Ovary (tissue), 9 donors: ENCODE data around the gene TXNDC17. TPM values are rescaled to one million over a fixed set of nuclear protein-coding genes. Genes with fewer than 3 reads are reported as not detected.

Experiments used
- DNase-seq, 5 donors: peaks; one replicate each; pipeline ENCODE4 v3.0.0-alpha.2; 2019 to 2020
- H3K27ac ChIP-seq, 2 donors: fragments of 200-600 bp; one replicate each; pipeline versions ENCODE4 v1.5.1 to v1.8.0; 2019 to 2022
- H3K27me3 ChIP-seq: fragments of 200-600 bp; one replicate; pipeline ENCODE4 v1.8.0; 2022
- H3K36me3 ChIP-seq: fragments of 200-600 bp; sonication (generic); one replicate; pipeline ENCODE4 v1.5.1; 2019
- H3K4me1 ChIP-seq: one replicate; pipeline ENCODE4 v1.8.1; 2013; ENCODE audit warnings: mild to moderate bottlenecking, moderate library complexity; ENCODE audit not compliant: insufficient read depth
- H3K4me3 ChIP-seq: fragments of 200-600 bp; sonication (generic); one replicate; pipeline ENCODE4 v1.5.1; 2017
- H3K9me3 ChIP-seq, 2 donors: fragments of 200-600 bp in 1 of 2; sonication (generic) in 1 of 2; one replicate each; pipeline versions ENCODE4 v1.5.1 to v1.8.1; 2013 to 2019; ENCODE audit warnings: mild to moderate bottlenecking in 1 of 2, moderate library complexity in 1 of 2
- EP300 ChIP-seq: sonication (generic); formaldehyde crosslinking; IDR thresholded peaks from one replicate; pipeline ENCODE4 v1.6.1; 2017; ENCODE audit warnings: antibody characterized with exemption
- POLR2A ChIP-seq: fragments of 450-650 bp; IDR thresholded peaks from one replicate; pipeline ENCODE4 v1.6.1; 2017; ENCODE audit warnings: antibody characterized with exemption, mild to moderate bottlenecking, moderate library complexity
- WGBS, 3 donors: extraction: QIAGEN DNeasy Blood & Tissue Kit in 1 of 3; methylation state at CpG; one replicate each; pipeline versions ENCODE4 v1.1.5 to v1.1.7; 2013 to 2017; 5-methylcytosine and 5-hydroxymethylcytosine counted together
- intact Hi-C, 4 donors: fragments of 100-400 bp; cut with DNase I; formaldehyde crosslinking; loops; one replicate each; pipeline versions ENCODE4 v1.11.0 to v1.15.1; 2022 to 2023
- polyA plus RNA-seq, 2 donors: library from polyadenylated mRNA; stranded (reverse); fragments of 200-250 nt in 1 of 2; fragments of 350-450 nt in 1 of 2; fragmentation: Illumina TruSeq in 1 of 2; extraction: RNeasy Lipid Tissue Mini Kit (QIAGEN cat#74804) in 1 of 2; gene quantifications; one replicate each; pipeline ENCODE4 v1.2.3, GENCODE V29; 2013 to 2014
- total RNA-seq, 7 donors: library from RNA; depleted of rRNA in 2 of 7; stranded (reverse); fragments of >200 nt in 2 of 7; fragmentation: NEBNext Ultra II Directional in 3 of 7; extraction: Animal tissue kit (Norgen Biotek cat#: 25700) in 3 of 7; gene quantifications; one replicate each; pipeline versions ENCODE4 v1.1.0 to v1.2.4, GENCODE V29; 2016 to 2023
- TF ChIP-seq, protein P1 (sequence below), 3 donors: fragments of 450-650 bp in 2 of 3; fragments of 200-600 bp in 1 of 3; IDR thresholded peaks; one replicate each; pipeline versions ENCODE4 v1.5.1 to v1.8.0; 2016 to 2022; ENCODE audit warnings: antibody characterized with exemption in 3 of 3, mild to moderate bottlenecking in 1 of 3
- donor health status: DM: no; HTN: no; CAD: no; lungs with moderate emphysema.
- donor health status: DM: no; HTN: no; CAD: no.
- donor health status: Bipolar disorder and iron deficiency.
- donor health status: DM: yes; HTN: yes; CAD: no.
- donor health status: DM: no; HTN: no; CAD: no.
- donor health status: DM: yes; HTN: yes; CAD: no.

The TXNDC17 gene
- total and polyA plus RNA-seq, 9 donors = 19.0 to 104 (median 41.3) TPM

DNA sequence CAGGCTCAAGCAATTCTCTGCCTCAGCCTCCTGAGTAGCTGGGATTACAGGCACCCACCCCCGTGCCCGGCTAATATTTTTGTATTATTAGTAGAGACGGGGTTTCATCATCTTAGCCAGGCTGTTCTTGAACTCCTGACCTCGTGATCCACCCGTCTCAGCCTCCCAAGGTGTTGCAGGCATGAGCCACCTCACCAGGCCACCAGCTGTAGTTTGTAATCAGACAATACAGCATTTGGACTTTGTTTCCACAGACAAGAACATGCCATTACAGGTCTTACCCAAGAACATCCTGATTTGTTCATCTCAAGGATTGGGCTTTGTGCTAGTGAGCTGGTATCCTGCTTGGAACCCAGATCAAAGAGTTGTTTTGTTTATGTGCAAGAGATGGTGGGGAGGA lies 40.8 kb downstream of the TXNDC17 start:
- Histone ChIP-seq H3K27ac (no peak overlapping the region), H3K27me3 (no peaks in the 10 kb centered on the region), H3K9me3 (no peaks in the 10 kb centered on the region), H3K4me3 (no peak overlapping the region), H3K36me3 (no peaks in the 10 kb centered on the region), H3K4me1 (no peaks in the 10 kb centered on the region)
- intact Hi-C loops = no loop called here
- no peak for TF ChIP-seq EP300
- TF ChIP-seq POLR2A = no peak
- TF ChIP-seq, protein P1, sequence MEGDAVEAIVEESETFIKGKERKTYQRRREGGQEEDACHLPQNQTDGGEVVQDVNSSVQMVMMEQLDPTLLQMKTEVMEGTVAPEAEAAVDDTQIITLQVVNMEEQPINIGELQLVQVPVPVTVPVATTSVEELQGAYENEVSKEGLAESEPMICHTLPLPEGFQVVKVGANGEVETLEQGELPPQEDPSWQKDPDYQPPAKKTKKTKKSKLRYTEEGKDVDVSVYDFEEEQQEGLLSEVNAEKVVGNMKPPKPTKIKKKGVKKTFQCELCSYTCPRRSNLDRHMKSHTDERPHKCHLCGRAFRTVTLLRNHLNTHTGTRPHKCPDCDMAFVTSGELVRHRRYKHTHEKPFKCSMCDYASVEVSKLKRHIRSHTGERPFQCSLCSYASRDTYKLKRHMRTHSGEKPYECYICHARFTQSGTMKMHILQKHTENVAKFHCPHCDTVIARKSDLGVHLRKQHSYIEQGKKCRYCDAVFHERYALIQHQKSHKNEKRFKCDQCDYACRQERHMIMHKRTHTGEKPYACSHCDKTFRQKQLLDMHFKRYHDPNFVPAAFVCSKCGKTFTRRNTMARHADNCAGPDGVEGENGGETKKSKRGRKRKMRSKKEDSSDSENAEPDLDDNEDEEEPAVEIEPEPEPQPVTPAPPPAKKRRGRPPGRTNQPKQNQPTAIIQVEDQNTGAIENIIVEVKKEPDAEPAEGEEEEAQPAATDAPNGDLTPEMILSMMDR (IDR thresholded peaks at IDR 0.05) = no peak
- no peak for DNase-seq
- WGBS, 3 donors = 52 to 69% (median 57%) methylated on average over 5 of the region's 5 CpGs

DNA sequence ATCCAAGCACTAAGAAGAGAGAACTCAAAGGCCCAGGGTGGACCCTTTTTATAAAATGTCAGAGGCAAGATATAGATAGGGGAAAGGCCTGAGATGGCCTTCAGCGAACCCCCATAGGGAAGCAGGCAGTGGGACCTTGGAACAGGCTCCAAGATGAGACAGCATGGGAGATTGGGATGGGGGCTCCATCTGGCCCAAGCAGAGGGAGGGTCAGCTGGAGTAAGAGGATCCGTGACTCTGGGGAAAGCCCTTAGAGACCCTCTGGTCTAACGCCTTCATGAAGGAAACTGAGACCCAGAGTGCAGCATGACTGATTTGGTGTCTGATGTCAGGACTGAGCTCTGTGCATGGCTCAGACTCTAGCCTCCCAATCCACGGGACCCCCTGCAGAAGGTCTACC lies 41.5 kb downstream of the TXNDC17 start:
- H3K27ac ChIP-seq = no peak overlapping the region
- H3K27me3 ChIP-seq = no peaks in the 10 kb centered on the region
- TF ChIP-seq POLR2A (no peak), EP300 (no peak)
- TF ChIP-seq, protein P1 (IDR thresholded peaks at IDR 0.05) = no peak
- H3K36me3 ChIP-seq = no peaks in the 10 kb centered on the region
- no peaks in the 10 kb centered on the region for H3K4me1 ChIP-seq
- WGBS, 3 donors = 85 to 93% (median 91%) methylated on average over 4 of the region's 4 CpGs
- no peaks in the 10 kb centered on the region for H3K9me3 ChIP-seq
- intact Hi-C loops = no loop called here
- H3K4me3 ChIP-seq = no peak overlapping the region
- DNase-seq = no peak

DNA sequence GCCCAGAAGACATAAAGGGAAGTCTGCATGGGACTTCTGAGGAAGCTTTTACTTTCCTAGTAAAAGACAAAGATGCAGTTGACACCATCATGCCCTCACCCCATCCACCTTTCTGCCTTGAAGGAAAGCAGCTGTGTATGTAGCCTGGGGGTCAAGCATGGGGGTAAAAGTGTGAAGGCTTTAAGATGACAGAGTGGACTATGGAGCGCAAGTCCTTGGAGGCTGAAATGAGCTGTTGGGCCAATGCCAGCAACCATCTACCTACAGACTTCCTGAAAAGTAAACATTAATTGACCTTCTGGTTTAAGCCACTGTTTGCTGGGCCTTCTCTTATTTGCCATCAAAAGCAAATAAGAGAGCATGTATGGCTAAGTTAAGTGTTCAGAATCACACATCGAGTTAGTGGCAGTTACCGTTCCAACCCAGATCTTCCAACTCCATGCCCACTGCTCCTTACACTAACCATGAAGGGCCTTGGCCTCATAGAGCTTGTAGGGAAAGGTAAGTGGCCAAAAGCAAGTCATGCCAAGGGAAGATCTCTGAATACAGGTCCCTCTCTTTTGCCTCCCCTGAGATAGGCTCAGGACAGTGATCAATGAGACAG lies 42.3 kb downstream of the TXNDC17 start:
- no peaks in the 10 kb centered on the region for H3K9me3 ChIP-seq
- H3K36me3 ChIP-seq = no peaks in the 10 kb centered on the region
- H3K27me3 ChIP-seq = no peaks in the 10 kb centered on the region
- H3K4me3 ChIP-seq = no peak overlapping the region
- intact Hi-C loops = no loop called here
- 90 to 95% (median 93%) methylated on average over 3 of the region's 3 CpGs for WGBS, 3 donors
- TF ChIP-seq EP300 (no peak), POLR2A (no peak)
- TF ChIP-seq, protein P1 (IDR thresholded peaks at IDR 0.05) = no peak
- no peak overlapping the region for H3K27ac ChIP-seq
- no peaks in the 10 kb centered on the region for H3K4me1 ChIP-seq
- DNase-seq = no peak

DNA sequence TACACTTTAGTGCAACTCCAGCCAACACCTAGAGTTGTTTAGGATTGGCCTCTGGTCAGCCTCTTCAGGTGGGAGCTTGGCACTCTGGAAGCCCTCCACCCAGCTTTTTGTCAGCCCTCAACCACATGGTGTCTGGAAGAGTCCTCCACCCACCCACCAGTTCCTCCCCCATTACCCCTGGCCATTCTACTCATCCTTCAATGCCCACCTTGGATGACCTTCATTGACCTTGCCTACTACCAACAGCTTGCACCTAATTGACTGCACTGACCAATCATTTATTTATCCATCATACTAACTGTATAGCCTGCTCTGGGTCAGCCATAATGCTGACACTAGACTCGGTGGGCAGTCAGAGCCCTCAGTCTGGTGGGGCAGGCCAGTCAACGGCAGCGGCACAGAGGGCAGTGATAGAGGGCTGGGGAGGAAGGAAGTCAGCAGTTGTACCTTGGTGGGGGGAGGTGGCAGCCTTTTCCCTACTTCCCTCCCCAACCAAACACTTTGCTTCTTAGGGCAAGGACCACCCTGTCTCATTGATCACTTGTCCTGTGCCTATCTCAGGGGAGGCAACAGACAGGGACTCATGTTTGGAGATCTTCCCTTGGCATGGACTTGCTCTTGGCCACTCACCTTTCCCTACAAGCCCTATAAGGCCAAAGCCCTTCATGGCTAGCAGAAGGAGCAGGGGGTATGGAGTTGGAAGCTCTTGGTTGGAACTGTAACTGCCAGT lies 43.0 kb downstream of the TXNDC17 start:
- WGBS, 3 donors = 90 to 94% (median 92%) methylated on average over 3 of the region's 3 CpGs
- H3K4me3 ChIP-seq = no peak overlapping the region

More for the DNA sequence above, 43.0 kb downstream of the TXNDC17 start:
- no peak overlapping the region for H3K27ac ChIP-seq
- no peaks in the 10 kb centered on the region for H3K27me3 ChIP-seq
- H3K36me3 ChIP-seq = no peaks in the 10 kb centered on the region
- no peaks in the 10 kb centered on the region for H3K4me1 ChIP-seq
- intact Hi-C loops = no loop called here
- no peaks in the 10 kb centered on the region for H3K9me3 ChIP-seq
- TF ChIP-seq, protein P1 (IDR thresholded peaks at IDR 0.05) = no peak
- TF ChIP-seq POLR2A (no peak), EP300 (no peak)
- no peak for DNase-seq
